B cell (primary cell): Measurements from ENCODE around the gene LTBP2. TPM values are rescaled to one million over a fixed set of nuclear protein-coding genes. Genes with fewer than 3 reads are reported as not detected.

Experiments used
- ATAC-seq: fragments of 200-7000 bp; cut with Tn5 transposase; one replicate; pipeline ENCODE4 v1.10.0; 2021; ENCODE audit warnings: low read depth, mild to moderate bottlenecking, moderate number of reproducible peaks, moderate library complexity
- CTCF ChIA-PET: fragments of 350-600 bp; sonication (Branson Sonifier 250); formaldehyde crosslinking; loops from one replicate; lab custom pipeline; 2021; ENCODE audit warnings: antibody characterized with exemption, inconsistent platforms; lab: Charles Lee
- POLR2A ChIA-PET: fragments of 350-600 bp; sonication (Branson Sonifier 250); formaldehyde crosslinking; loops from one replicate; lab custom pipeline; 2021; ENCODE audit warnings: antibody characterized with exemption; lab: Charles Lee
- DNase-seq: peaks from one replicate; pipeline ENCODE4 v3.0.0; 2013
- H2AFZ ChIP-seq: 2 replicates; pipeline ENCODE4 v1.6.1; 2012; ENCODE audit warnings: mild to moderate bottlenecking, low read depth, low read length; ENCODE audit not compliant: insufficient read depth, poor library complexity, severe bottlenecking
- H3K27ac ChIP-seq, 2 donors: 1 replicate in 1 of 2; 2 replicates in 1 of 2; pipeline ENCODE4 v1.5.1; 2012 to 2013; ENCODE audit warnings: low read length in 2 of 2, mild to moderate bottlenecking in 2 of 2, moderate library complexity in 1 of 2
- H3K27me3 ChIP-seq, 4 experiments: fragments of 200-600 bp in 1 of 4; sonication (generic) in 1 of 4; replicated peaks in 1 of 4; 1 replicate in 2 of 4; 2 replicates in 2 of 4; pipeline versions ENCODE4 v1.6.1 to v1.7.0; 2013 to 2016; ENCODE audit warnings: low read length in 3 of 4, mild to moderate bottlenecking in 2 of 4, mixed read lengths in 1 of 4, moderate library complexity in 1 of 4; ENCODE audit not compliant: insufficient read depth in 4 of 4, control insufficient read depth in 3 of 4; ENCODE audit errors: control extremely low read depth in 1 of 4
- H3K36me3 ChIP-seq, 2 experiments: replicated peaks in 1 of 2; 1 replicate in 1 of 2; 2 replicates in 1 of 2; pipeline versions ENCODE4 v1.6.1 to v1.7.1; 2013; ENCODE audit warnings: low read length in 1 of 2; ENCODE audit not compliant: insufficient read depth in 2 of 2, control insufficient read depth in 1 of 2; ENCODE audit errors: control extremely low read depth in 1 of 2, extremely low read depth in 1 of 2
- H3K4me1 ChIP-seq, 2 donors: fragments of 200-600 bp in 1 of 2; sonication (generic) in 1 of 2; 1 replicate in 1 of 2; 2 replicates in 1 of 2; pipeline versions ENCODE4 v1.5.1 to v1.6.1; 2013 to 2017; ENCODE audit warnings: low read length in 2 of 2; ENCODE audit not compliant: control insufficient read depth in 2 of 2, insufficient read depth in 2 of 2
- H3K4me2 ChIP-seq: replicated peaks from 2 replicates; pipeline ENCODE3; 2012; ENCODE audit warnings: mild to moderate bottlenecking, low read depth, low read length; ENCODE audit not compliant: poor library complexity, severe bottlenecking
- H3K4me3 ChIP-seq, 5 experiments: fragments of 200-600 bp in 1 of 5; sonication (generic) in 1 of 5; 1 replicate in 3 of 5; 2 replicates in 2 of 5; pipeline versions ENCODE4 v1.5.1 to v1.7.0; 2011 to 2016; ENCODE audit warnings: low read length in 4 of 5, mild to moderate bottlenecking in 4 of 5, low read depth in 2 of 5, control low read depth in 1 of 5, moderate library complexity in 1 of 5; ENCODE audit not compliant: insufficient read depth in 1 of 5; ENCODE audit errors: control extremely low read depth in 1 of 5, extremely low read depth in 1 of 5
- H3K79me2 ChIP-seq: fragments of 200-600 bp; sonication (generic); one replicate; pipeline ENCODE4 v1.6.0; 2016; ENCODE audit warnings: low read length; ENCODE audit not compliant: control insufficient read depth, insufficient read depth
- H3K9ac ChIP-seq: fragments of 200-600 bp; sonication (generic); 2 replicates; pipeline ENCODE4 v1.6.1; 2017; ENCODE audit warnings: mild to moderate bottlenecking, low read length, moderate library complexity
- H3K9me3 ChIP-seq, 3 donors: one replicate each; pipeline versions ENCODE4 v1.6.1 to v1.7.1; 2013; ENCODE audit warnings: low read length in 2 of 3; ENCODE audit not compliant: control insufficient read depth in 2 of 3, insufficient read depth in 1 of 3; ENCODE audit errors: control extremely low read depth in 1 of 3
- H4K20me1 ChIP-seq: 2 replicates; pipeline ENCODE4 v1.6.0; 2012; ENCODE audit warnings: mild to moderate bottlenecking, low read length; ENCODE audit not compliant: insufficient read depth, control insufficient read depth, poor library complexity, severe bottlenecking
- H3K27ac Mint-ChIP-seq: one replicate; pipeline ENCODE4 v1.8.0; 2021; ENCODE audit warnings: mixed read lengths
- H3K27me3 Mint-ChIP-seq: one replicate; pipeline ENCODE4 v1.8.0; 2021; ENCODE audit warnings: mixed read lengths
- H3K4me1 Mint-ChIP-seq: one replicate; pipeline ENCODE4 v1.8.0; 2021; ENCODE audit warnings: mixed read lengths
- H3K4me3 Mint-ChIP-seq: one replicate; pipeline ENCODE4 v1.8.0; 2021; ENCODE audit warnings: mixed read lengths
- H3K9me3 Mint-ChIP-seq: one replicate; pipeline ENCODE4 v1.8.0; 2022; ENCODE audit warnings: mixed read lengths; ENCODE audit not compliant: insufficient read depth
- CTCF ChIP-seq: fragments of 200-600 bp; IDR thresholded peaks from one replicate; pipeline ENCODE4 v1.8.0; 2022; ENCODE audit warnings: antibody characterized with exemption, mild to moderate bottlenecking
- EZH2 ChIP-seq: IDR thresholded peaks from 2 replicates; pipeline ENCODE4 v1.6.1; 2012; ENCODE audit warnings: borderline replicate concordance, low read depth, mild to moderate bottlenecking, moderate library complexity, low read length; ENCODE audit not compliant: insufficient read depth, poor library complexity, severe bottlenecking
- WGBS: methylation state at CpG from one replicate; pipeline ENCODE4 v1.1.5; 2013; ENCODE audit warnings: missing lambda C conversion rate; ENCODE audit not compliant: insufficient coverage; 5-methylcytosine and 5-hydroxymethylcytosine counted together
- intact Hi-C: fragments of 100-400 bp; cut with micrococcal nuclease; formaldehyde crosslinking; loops from one replicate; pipeline ENCODE4 v1.10.0; 2022
- polyA plus RNA-seq: library from polyadenylated mRNA; depleted of rRNA; stranded (reverse); fragments of >200 nt; gene quantifications from 2 replicates; pipeline ENCODE4 v1.2.3, GENCODE V29; 2012
- total RNA-seq, 2 donors: library from RNA; stranded (reverse); fragments of 120-200 nt in 1 of 2; gene quantifications; 1 replicate in 1 of 2; 2 replicates in 1 of 2; pipeline versions ENCODE4 v1.2.3 to v1.2.4, GENCODE V29; 2013 to 2022

LTBP2 gene
- total and polyA plus RNA-seq, 2 donors (not counting 1 experiment from before 2014, with no cell fraction given), result 0.12 to 0.22 TPM

DNA sequence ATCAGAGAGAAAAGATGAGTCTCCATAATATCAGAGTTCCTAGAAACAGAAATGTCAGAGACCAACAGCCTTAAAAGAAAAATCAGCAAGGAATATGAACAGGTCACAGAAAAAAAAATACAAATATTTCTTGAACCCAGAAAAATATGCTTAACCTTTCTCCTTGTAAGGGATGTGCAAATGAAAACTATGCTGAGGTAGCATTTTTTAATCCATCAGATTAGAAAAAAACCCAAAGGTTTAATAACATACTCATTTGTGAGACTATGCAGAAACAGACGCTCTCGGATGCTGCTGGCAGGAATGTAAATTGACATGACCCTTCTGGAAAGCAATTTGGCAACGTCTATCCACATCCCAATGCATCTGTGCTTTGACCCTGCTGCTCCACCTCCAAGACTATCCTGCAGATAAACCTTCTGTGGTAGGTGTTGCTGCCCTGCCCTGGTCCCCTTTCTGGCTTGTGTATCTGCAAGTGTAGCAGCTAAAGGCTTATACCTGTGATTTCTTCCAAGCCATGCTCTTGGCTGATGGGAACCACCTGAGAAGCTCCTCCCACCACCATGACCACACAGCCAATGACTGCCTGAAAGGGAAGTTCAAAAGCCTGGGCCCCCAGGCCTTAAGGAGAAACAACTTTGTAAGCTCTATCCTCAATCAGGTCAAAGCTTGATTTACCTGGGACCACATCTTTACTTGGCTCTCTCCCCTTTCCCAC is 49.4 kb downstream of the LTBP2 start:
- TF ChIP-seq CTCF, result no peak
- TF ChIP-seq EZH2, result no peak
- Mint-ChIP-seq H3K4me3 (no peak overlapping the region), H3K27me3 (peaks cover 6% of the 10 kb centered on the region), H3K4me1 (no peaks in the 10 kb centered on the region), H3K9me3 (no peaks in the 10 kb centered on the region), H3K27ac (no peak overlapping the region)
- Histone ChIP-seq H3K36me3 (no peaks in the 10 kb centered on the region), H3K4me3 (no peak overlapping the region), H3K9ac (no peak overlapping the region), H3K27me3 (peaks cover 0 to 7% (median 0%) of the 10 kb centered on the region in 4 experiments), H3K27ac (no peak overlapping the region), H4K20me1 (no peaks in the 10 kb centered on the region), H3K4me1 (no peaks in the 10 kb centered on the region), H2AFZ (no peak overlapping the region), H3K4me2 (no peak overlapping the region), H3K79me2 (no peaks in the 10 kb centered on the region), H3K9me3 (no peaks in the 10 kb centered on the region)
- ChIA-PET POLR2A (no interaction called here), CTCF (interaction anchor here (0.8 to 1.0 kb wide), 2 partner anchors 8 to 46 kb away, joined by 3 read pairs; no protein-coding TSS in a partner anchor)
- intact Hi-C loops, result no loop called here
- ATAC-seq, result no peak
- no peak for DNase-seq
- WGBS, result 89% methylated on average over 3 of the region's 3 CpGs

- Mint-ChIP-seq H3K27me3 (no peaks in the 10 kb centered on the region), H3K4me3 (no peak overlapping the region), H3K9me3 (no peaks in the 10 kb centered on the region), H3K4me1 (no peaks in the 10 kb centered on the region), H3K27ac (no peak overlapping the region)
- no peak for ATAC-seq
- Histone ChIP-seq H3K27me3 (peaks cover 0 to 7% (median 0%) of the 10 kb centered on the region in 4 experiments), H3K4me2 (no peak overlapping the region), H3K4me3 (no peak overlapping the region), H3K9ac (no peak overlapping the region), H3K79me2 (no peaks in the 10 kb centered on the region), H4K20me1 (no peaks in the 10 kb centered on the region), H3K9me3 (no peaks in the 10 kb centered on the region), H3K36me3 (no peaks in the 10 kb centered on the region), H3K4me1 (no peaks in the 10 kb centered on the region), H2AFZ (no peak overlapping the region), H3K27ac (no peak overlapping the region)
- WGBS, result no CpG with 5 or more reads among the region's 1 CpG
- TF ChIP-seq CTCF (no peak), EZH2 (no peak)
- no peak for DNase-seq
- POLR2A ChIA-PET, result no interaction called here
- CTCF ChIA-PET, result no interaction called here
- intact Hi-C loops, result no loop called here
Observed at GRCh38 chr14:74558655-74559054, 53.4 kb downstream of the LTBP2 start.
